HG03064 (cell line): Measurements from ENCODE around the gene TAS2R13.

Source experiments
- ATAC-seq: cut with Tn5 transposase; IDR thresholded peaks from one replicate; pipeline ENCODE4 v1.9.1; 2021; ENCODE audit warnings: low read depth; ENCODE audit not compliant: unreplicated experiment

Gene TAS2R13

DNA sequence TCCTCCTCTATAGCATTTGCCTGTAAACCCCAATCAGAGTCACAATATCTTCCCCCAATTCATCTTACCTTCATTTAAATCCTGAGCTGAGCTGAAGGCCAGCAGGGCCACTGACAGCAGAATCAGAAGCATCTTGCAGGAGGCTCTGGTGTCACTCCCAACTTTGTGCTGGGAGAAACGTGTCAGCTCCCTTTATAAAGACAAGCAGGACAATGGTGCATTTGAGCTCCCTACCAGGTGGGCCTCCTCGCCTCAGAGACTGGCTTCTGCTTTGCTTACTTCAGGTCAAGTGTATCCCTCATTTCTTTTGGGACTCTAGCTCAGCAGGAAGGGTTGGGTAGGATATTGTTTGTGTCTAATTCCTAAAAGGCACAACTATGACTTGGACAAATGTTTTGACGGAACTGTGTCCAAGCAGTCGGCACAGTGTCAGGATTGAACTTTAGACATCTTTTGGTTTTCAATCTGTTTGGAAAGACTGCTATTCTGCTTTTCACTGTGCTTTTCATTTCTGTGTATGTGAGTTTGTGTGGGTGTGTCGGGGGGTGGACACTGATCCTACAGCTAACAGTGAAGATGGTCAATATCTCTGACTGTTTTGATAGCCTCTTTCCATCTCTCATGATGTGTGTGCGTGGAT lies 25.2 kb downstream of the TAS2R13 start, which contains the start of gene PRH1:
Gene PRH1, minus strand, starts transcription at position 170 of the 640 bp plus-strand sequence. Its CDS starts 38 bp downstream, at position 132.
- no peak for ATAC-seq

DNA sequence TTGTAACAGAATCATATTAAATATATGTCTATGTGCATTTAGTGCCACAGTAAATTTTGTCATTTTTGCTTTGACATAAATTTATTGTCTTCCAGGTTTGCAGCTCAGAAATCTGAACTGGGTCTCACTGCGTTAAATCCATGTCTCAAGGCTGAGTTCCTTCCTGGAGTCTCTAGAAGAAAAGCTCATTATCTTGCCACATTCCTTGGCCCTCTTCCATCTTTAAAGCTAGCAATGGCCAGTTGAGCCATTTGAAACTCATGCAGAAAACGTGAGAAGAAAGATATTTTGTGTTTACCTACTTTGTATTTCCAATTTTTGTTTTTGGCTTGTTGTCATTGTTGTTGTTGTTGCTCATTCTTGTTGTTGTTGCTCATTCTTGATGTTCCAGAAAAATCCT lies 36.0 kb downstream of the TAS2R13 start:
- ATAC-seq: no peak

DNA sequence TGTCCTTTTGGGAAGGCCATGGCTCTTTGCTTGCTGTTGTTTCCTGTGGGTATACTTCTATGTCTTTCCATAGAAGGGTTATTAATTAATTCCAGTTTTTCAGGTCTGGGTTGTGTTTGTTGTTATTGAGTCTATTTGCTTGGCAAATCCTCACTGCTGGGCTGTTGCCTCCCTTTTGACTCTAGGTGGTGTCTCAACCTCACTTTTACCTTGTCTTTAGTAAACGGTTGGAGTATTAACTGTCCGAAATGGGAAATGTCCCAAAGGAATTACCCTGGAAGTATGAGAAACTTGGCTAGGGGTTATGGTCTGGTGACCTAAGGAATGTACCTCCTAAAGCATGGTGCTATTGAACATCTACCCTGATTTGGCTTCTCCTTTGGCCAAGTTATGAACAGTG lies 42.0 kb downstream of the TAS2R13 start:
- no peak for ATAC-seq

DNA sequence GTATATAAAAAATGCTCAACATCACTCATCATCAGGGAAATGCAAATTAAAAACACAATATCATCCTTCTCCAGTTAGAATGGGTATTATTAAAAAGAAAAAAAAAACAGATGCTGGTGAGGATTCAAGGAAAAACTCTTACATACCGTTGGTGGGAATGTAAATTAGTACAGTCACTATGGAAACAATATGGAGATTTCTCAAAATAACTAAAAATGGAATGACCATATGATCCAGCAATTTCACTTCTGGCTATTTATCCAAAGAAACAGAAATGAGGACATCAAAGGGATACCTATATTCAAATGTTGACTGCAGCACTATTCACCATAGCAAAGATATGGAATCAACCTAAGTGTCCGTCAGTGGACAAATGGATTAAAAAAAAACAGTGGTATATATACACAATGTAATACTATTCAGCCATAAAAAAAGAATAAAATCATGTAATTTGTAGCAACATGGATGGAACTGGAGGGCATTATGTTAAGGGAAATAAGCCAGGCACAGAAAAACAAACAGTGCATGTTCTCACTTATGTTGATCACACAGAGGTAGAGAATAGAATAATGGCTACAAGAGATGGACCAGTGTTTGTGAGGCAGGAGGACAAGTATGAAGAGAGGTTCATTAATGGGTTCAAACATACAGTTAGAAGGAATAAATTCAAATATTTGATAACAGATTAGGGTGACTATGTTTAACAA lies 45.7 kb downstream of the TAS2R13 start:
- no peak for ATAC-seq

DNA sequence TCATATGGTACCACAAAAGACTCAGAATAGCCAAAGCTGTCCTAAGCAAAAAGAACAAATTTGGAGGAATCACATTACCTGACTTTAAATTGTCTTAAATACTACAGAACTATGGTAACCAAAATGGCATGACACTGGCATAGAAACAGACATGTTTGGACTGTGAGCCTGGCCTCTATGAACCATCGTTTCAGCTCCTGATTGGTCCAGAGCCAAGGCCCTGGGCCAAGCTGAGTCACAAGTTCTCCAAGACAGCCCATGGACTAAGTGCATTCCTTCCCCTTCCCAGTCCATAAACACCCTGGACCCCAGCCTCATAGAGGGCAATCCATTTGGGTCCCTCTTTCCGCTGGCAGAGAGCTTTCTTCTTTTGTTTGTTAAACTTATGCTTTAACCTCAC lies 48.0 kb downstream of the TAS2R13 start:
- no peak for ATAC-seq
